GM23248 (cell line): ENCODE results near the gene PDSS2.

Source experiments
- EZH2 ChIP-seq: fragments of 200-600 bp; sonication (generic); IDR thresholded peaks from 2 replicates; pipeline ENCODE4 v1.6.1; 2018; ENCODE audit warnings: antibody characterized with exemption, mild to moderate bottlenecking; ENCODE audit not compliant: insufficient read depth, poor library complexity, severe bottlenecking
- EZH2phosphoT487 ChIP-seq: fragments of 200-600 bp; sonication (generic); IDR thresholded peaks from 2 replicates; pipeline ENCODE4 v1.6.1; 2018; ENCODE audit warnings: antibody characterized with exemption, moderate library complexity, mild to moderate bottlenecking, low read depth; ENCODE audit not compliant: insufficient read depth

DNA sequence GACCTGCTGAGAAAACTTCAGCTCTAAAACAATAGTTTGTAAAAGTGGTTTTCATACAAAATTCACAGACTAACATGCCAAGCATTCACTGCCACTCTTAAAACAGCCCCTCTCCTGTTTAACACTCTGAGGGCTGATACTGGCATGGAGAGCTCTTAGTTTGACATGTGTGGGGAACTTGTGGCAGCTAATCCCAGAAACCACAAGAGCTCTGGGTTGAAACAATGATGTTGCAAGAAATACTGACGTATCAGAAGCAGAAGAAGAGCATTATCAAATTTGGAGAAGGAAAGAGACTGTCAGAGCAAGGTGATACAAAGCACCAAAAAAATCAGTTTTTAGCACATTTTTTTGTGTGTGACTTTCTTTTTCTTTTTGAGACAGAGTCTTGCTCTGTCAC, 349.2 kb downstream of the PDSS2 start:
- no peak for TF ChIP-seq EZH2
- no peak for TF ChIP-seq EZH2phosphoT487
